ENCODE results near the gene PIK3CB. TPM values are rescaled to one million over a fixed set of nuclear protein-coding genes. Genes with fewer than 3 reads are reported as not detected.

Gene PIK3CB
- 12.1 and 18.7 TPM in 2 replicates for total RNA-seq (2014; rRNA removed; shearing (Covaris generic))
- polyA plus RNA-seq (2015; cell fraction: cytosol; rRNA removed), result 38.0 and 48.2 TPM in 2 replicates
- polyA plus RNA-seq (2015; cell fraction: nucleus; rRNA removed), result 26.3 and 29.2 TPM in 2 replicates

DNA sequence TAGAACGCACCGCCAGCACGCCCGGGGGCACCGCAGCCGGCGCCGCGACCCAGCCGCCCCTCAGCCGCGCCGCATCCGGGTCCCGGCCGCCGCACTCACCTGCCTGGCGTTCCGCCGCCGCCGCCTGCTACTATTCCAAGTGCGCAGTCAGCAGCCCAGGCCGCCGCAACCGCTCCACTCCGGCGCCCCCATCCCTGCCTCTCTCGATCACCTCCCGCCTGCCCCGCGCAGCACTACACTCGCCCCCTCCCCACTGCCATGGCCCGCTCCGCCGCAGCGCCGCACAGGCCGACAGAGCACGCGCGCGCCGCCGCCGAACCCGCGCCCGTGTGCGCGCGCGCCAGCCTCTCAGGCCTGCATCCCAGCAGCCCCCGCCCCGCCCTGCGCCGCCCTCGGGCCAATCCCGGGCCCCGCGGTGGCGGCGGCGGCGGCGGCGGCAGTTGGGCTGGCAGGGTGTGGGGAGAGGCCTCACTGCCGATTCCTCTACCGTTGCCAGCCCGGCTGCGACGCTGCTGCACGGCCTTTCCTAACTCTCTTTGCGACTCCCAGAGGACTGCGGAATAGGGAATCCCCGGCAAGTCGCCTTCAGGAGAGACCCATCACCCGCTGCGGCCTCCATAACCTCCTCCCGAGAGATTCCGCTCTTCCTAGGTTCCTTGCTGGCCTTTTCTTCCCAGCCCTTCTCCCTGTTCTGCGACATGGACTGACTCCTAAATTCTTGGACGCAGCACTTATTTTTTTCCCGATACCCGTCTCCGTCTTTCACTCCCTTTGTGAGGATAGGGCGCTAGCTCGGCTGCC, at the start of gene PIK3CB:
TSS of gene PIK3CB (minus strand) at position 333 of the 801 bp plus-strand sequence. CDS start 75,585 bp downstream, outside the sequence.
- DNase-seq (ENCODE audit: low read depth), result peak; percentile 93

DNA sequence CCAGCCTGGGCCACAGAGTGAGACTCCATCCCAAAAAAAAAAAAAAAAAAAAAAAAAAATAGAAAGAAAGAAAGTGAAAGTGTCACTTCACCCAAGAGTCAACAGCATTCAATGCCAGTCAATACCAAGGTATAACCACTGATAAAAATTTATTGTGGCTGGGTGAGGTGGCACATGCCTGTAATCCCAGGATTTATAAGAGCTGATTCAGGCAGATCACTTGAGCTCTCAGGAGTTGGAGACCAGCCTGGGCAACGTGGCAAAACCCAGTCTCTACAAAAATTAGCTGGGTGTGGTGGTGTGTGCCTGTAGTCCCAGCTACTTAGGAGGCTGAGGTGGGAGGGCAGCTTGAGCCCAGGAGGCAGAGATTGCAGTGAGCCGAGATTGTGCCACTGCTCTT, 46.5 kb upstream of the PIK3CB start:
- no peak for DNase-seq (ENCODE audit: low read depth)

DNA sequence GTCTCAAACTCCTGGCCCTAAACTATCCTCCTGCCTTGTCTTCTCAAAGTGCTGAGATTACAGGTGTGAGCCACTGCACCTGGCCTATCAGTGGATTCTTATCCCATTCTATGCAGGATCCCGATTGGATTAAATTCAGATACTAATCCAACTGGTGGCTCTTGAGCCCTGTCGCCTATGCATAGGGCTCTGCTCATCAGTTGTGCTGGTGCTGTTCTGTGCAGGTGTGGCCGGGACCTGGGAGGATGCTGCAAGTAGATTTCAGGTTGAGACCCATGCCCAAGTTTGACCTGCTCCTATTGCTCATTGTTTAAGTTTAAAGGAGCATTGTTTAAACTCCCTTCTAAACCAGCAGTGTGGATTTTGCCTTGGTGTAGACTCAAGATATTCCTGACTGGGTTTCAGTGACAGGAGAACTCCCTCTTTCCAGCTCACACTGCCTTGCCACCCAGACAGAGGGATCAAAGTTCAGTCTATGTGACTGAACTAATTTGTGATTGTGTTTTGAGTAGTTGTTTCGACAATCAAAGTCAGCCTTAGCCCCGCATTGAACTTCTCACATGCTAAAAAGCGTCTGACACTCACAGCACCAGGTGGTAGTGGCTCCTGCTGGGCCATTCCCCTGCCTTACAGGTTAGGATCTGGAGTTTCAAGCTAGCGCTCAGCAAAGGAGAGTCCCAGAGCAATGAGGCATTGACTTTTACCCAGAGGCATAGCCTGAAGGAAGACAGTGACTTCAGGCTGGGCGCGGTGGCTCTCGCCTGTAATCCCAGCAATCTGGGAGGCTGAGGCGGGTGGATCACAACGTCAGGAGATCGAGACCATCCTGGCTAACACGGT, 45.0 kb upstream of the PIK3CB start:
- DNase-seq (ENCODE audit: low read depth), result no peak

DNA sequence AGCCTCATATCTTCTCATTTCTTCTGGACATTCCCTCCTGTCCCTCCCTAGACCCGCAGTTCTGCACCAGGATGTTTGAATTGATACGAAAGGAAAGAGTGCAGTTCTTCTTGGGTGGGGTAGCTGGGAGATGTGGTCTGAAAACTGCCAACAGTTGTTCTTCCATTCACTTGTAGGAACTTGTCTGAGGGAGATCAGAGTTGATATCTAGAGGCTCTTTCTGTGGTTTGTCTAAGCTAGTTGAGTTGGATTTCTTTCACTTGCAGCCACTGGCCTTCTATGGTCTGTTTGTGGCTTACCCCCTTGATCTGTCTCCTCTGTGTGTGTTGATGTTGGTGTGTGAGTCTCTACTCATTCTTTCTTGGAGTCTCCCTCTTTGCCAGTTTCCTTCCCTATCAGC, 42.5 kb upstream of the PIK3CB start:
- no peak for DNase-seq (ENCODE audit: low read depth)

DNA sequence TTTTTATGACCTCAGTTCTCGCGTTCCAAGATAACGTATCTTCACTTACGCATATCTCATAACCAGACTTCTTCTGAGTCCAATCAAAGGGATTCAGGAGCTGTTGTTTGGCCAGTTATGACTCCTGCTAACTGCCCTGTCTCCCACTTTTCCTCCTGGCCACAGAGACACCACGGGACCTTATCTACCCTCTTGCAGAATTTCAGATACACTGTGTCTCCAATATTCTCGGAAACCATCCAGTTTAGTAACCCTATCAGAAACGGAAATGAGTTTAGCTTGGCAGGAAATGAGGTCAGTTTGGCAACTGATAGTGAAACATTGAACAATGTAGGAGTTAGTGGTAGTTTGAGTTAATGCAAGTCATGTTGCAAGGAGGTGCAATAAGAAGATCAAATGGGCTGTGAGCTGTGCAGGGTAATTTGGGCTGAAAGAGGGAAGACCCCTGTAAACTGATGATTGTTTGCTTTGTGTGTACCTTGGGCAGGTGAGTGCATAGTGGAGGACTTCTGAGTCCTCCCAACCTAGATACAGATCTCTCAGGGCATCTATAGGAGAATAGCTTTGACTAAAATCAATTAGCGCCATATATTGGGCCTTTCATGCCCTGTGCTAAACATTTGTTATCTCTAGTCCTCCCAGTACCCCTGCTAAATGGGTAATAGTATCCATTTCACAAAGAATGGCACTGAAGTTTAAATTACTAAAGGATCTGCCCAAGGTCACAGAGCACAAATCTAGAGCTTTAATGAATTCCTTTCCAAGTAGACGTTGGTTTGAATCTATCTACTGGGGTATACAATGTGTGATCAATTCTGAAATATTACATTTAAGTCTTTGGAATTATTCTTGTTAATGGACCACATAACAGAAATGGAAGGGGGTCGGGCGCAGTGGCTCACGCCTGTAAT, 41.3 kb upstream of the PIK3CB start:
- DNase-seq (ENCODE audit: low read depth), result peak; percentile 66

DNA sequence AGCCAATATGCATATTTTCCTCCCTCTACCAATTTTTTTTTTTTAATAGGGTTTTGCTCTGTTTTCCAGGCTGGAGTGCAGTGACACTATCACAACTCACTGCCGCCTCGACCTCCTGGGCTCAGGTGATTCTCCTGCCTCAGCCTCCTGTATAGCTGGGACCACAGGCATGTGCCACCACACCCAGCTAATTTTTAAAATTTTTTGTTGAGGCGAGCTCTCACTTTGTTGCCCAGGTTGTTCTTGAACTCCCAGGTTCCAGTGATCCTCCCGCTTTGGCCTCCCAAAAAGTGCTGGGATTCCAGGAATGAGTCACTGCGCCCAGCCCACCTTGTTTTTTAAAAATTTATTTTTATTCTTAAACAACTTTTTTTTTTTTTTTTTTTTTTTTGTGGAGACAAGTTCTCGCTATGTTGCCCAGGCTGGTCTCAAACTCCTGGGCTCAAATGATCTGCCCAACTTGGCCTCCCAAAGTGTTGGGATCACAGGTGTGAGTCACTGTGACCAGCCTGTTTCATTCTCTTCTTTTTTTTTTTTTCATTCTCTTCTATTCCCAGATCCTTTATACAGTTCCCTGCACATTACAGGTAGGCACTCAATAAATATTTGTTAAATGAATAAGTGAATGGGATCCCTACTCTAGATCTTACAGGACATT, 40.5 kb upstream of the PIK3CB start:
- peak; percentile 47 for DNase-seq (ENCODE audit: low read depth)

DNA sequence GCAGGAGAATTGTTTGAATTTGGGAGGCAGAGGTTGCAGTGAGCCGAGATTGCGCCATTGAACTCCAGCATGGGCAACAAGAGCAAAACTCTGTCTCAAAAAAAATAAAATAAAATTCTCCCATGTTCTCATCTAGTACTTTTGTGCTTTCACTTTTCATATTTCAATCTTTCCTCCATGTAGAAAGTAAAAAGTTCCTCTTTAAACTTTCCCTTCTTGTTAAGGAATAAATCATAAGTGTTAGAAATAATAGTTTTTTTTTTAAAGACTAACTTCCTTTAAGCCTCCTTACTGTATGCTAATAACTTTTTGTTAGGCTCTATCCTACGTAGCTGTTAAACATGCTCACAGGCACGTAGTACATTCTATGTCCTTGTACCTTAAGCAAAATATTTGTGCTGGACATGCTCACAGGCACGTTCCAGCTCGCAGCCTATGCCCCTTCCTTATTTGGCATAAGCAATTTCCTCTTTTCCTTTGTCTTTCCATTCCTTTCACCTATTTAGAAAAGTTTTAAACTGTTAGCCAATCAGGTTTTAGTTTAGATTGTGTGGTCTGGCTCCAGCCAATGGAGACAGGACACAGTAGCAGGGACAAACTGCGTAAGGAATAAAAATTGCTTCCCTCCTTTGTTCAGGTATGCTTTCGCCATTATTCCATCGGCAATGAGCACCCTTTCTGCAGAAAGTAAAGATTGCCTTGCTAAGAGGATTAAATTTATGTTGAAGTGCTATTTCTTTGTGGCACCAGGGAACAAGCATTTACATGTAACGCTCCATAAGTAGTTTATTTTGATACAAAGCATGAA, 38.9 kb upstream of the PIK3CB start:
- DNase-seq (ENCODE audit: low read depth), result no peak

DNA sequence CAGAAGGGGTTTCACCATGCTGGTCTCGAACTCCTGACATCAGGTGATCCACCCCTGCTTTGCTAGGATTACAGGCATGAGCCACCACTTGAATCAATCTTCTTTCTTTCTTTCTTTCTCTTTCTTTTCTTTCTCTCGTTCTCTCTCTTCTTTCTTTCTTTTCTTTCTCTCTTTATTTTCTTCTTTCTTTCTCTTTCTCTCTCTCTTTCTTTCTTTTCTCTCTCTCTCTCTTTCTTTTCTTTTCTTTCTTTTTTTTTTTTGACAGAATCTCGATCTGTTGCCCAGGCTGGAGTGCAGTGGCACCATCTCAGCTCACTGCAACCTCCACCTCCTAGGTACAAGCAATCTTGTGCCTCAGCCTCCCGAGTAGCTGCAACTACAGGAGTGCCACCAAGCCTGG, 37.9 kb upstream of the PIK3CB start:
- no peak for DNase-seq (ENCODE audit: low read depth)

DNA sequence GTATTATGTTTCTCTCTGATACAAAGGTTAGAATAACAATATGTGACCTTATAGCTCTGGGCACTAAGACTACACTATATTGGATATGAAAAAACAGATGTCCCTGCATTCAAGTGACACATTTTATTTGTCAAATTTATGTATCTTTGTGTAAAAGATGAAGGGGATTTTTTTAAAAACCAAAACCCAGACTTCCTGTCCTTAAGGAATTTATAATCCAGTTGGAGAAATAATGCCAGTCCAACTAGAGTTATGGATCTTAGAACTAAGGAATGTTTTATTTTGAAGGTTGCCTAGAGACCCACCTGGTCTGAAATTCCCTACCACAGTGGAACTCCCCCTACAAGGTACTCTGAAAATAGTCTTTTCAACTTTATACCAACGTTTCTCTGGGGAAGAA, 33.3 kb upstream of the PIK3CB start:
- no peak for DNase-seq (ENCODE audit: low read depth)

DNA sequence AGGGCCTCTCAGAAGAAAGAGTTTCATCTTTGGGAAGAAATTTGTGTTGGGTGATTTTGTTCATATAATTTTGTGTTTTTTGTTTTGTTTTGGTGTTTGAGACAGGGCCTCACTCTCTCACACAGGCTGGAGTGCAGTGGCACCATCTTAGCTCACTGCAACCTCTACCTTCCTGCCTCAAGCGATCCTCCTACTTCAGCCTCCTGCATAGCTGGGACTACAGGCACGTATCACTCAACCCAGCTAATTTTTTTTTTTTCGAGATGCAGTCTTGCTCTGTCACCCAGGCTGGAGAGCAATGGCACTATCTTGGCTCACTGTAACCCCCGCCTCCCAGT, 29.0 kb upstream of the PIK3CB start:
- DNase-seq (ENCODE audit: low read depth), result no peak

DNA sequence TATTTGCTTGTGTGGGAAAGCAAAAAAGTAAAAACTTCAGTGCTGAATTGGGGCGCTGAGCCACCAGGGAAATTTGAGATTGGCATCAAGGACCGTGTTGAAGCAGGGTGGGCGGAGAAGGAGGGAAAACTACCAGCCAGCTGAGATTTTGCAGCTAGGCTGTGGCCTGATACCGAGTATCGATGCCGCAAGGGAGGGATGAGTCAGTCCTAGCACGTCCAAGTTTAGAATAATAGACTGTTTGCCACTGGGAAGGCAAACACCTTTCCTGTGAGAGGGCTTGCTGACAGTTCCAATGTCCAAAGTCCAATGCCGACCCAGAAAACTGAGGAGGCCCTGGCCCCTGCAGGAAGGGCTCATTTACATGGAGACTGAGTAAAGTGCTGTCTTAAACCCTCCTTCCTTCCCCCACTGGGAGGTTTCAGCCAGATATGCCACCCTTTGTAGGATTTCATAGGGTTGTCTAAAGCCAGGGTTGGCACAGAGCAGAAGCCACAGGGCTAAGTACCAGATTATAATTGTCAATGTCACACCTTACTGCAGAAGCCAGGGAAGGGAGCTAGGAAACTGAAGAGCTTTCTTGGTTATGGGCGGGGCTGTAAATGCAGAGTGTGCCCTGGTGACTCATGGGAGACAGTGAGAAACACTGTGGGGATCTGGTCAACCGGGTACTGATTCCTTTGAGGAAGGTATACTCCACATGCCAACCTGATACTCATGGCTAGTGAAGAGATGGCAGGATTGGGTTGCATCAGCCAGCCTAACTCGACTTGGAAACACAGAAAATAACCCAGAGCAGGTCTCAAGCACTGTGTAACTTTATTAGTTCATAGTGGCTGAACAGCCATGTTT, 28.4 kb upstream of the PIK3CB start:
- DNase-seq (ENCODE audit: low read depth), result peak; percentile 90

DNA sequence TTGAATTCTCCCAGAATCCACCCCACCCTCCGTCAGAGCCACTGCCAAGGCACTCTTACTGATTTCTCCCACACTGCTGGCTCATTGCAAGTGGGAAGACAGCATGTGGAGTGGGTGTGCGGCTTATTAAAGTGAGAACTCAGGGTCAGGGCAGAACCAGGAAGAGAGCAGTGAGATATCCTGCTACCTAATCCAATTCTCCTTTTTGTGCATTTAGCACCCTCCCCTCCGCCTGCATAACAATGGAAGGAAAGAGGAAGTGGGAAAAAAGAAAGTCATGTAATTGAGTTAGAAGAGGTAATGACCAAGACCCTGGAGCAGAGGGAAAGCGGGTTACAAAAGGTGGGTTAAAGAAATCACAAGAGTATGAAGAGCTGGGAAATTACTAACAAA, 27.8 kb upstream of the PIK3CB start:
- DNase-seq (ENCODE audit: low read depth), result no peak

DNA sequence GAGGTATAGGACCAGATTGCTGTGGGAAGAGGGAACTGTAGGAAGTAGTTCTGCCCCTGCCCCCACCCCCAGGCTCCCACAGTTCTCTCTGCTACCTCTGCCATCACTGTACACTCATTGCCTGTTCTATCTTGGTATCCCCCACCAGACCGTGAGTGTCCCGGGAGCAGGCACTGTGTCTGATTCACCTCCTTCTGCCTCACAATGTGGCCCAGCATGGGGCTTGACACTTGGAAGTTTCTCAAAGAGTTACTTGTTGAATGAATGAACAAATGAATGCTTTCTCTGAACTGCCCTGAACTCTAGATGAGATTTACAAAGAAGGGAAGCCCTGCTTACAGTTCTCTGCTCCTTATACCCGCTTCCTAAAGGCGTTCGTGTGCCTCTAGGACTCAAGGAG, 27.1 kb upstream of the PIK3CB start:
- DNase-seq (ENCODE audit: low read depth), result peak; percentile 94

DNA sequence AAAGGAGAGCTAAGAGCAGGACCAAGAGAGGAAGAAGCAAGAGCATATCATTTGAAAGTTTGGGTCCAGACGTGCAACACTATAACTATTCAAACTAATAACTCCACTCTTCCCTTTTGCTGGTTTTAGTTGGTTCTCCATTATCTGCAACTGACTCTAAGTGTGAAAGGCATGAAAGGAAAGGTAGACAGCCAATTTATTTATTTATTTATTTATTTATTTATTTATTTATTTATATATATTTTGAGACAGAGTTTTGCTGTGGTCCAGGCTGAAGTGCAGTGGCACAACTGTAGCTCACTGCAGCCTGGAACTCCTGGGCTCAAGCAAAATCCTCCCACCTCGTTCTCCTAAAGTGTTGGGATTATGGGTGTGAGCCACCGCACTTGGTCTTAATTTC, 22.1 kb upstream of the PIK3CB start:
- no peak for DNase-seq (ENCODE audit: low read depth)

DNA sequence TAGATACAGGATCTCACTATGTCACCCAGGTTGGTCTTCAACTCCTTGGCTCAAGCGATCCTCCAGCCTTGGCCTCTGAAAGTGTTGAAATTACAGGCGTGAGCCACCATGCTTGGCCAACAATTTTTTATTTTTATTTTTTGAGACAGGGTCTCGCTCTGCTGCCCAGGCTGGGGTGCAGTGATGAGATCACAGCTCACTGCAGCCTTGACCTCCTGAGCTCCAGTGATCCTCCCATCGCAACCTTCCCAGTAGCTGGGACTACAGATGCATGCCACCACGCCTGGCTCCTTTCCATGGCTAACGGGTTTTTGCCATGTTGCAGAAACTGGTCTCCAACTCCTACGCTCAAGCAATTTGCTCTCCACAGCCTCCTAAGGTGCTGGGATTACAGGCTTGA, 20.2 kb upstream of the PIK3CB start:
- no peak for DNase-seq (ENCODE audit: low read depth)

DNA sequence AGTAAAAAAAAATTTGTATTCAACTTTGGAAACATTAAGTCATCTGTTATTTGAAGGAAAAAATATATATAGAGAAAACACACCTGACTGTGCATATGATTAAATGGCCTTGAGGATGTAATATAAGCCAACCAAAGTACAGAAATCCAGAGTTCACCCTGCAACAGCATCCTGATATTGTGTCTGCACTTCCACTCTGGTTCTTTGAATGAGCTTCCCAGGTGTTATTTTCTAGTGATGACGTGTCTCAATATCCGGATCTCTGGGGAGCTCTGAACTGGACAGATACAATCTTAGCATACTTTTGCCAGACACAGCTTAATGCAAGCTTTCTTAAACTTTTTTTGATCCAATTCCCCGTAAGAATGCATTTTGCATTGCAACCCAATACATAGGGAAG, 19.5 kb upstream of the PIK3CB start:
- DNase-seq (ENCODE audit: low read depth), result no peak

DNA sequence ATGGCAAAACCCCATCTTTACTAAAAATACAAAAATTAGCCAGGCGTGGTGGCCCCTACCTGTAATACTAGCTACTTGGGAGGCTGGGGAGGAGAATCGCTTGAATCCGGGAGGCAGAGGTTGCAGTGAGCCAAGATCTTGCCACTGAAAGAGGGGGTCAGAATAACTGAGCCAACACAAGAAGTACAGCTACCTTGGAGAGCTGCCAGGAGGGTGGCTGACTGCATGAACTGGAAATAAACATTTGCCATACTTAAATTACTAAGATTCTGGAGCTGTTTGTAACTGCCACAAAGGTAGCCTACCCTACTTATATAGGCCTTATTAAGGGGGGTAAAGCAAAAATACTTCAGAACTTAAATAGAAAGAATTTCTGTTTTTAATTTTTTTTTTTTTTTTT, 15.4 kb upstream of the PIK3CB start:
- no peak for DNase-seq (ENCODE audit: low read depth)

DNA sequence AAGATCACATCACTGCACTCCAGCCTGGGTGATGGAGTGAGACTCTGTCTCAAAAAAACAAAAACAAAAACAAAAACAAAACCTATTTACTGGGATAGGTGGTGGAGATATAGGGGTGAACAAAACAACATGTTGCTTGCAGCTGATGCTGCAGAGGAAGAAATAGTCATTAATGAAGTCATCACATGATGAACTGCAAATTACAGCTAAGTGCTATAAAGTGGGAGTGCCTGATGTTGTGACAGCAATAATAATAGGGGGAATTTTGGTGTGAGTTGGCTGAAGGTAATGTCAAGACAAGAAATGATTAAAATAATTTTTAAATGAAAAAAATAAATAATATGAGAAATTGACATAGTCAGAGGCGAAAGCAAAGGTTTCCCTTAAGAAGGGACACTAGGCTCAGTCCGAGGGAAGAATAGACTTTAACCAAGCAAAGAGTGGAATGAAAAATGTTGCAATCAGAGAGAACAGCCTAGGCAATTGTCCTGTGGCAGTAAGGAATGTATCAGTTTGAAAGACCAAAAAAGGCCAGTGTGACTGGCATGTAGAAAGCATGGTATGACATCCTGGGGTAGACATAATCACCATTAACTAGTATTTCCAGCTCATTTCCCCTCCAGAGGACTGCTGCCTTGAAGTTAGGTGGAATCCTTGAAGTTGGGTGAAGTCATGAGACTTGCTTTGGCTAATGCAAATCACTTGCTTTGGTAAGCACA, 14.7 kb upstream of the PIK3CB start:
- DNase-seq (ENCODE audit: low read depth), result no peak

All from HT1080 (cell line).